ENCODE data around the gene CLTCL1.
"Not testable (repeated sequence)": the region's sequence is repeated elsewhere in the genome, so short reads cannot be mapped to it uniquely, and the experiment has no call there.

Gene CLTCL1

GRCh38 chr22:19291580-19292457 is at the start of gene CLTCL1:
CLTCL1 (minus strand) TSS chr22:19291719; CDS start chr22:19291641, 78 bp downstream.
- DNase-seq (ENCODE audit: low spot score), result peak; percentile 64

GRCh38 chr22:19337137-19337536 is 45.6 kb upstream of the CLTCL1 start:
- DNase-seq (ENCODE audit: low spot score), result no peak

- no peak for DNase-seq (ENCODE audit: low spot score)
Measured at GRCh38 chr22:19336133-19337075, 44.9 kb upstream of the CLTCL1 start.

- DNase-seq (ENCODE audit: low spot score), result no peak
Measured at GRCh38 chr22:19331975-19332374, 40.5 kb upstream of the CLTCL1 start.

GRCh38 chr22:19331474-19331873 is 40.0 kb upstream of the CLTCL1 start:
- DNase-seq (ENCODE audit: low spot score), result no peak

- DNase-seq (ENCODE audit: low spot score), result no peak
Measured at GRCh38 chr22:19330865-19331418, 39.4 kb upstream of the CLTCL1 start.

GRCh38 chr22:19330205-19330604 is 38.7 kb upstream of the CLTCL1 start:
- not testable (repeated sequence) for DNase-seq (ENCODE audit: low spot score)

- no peak for DNase-seq (ENCODE audit: low spot score)
Measured at GRCh38 chr22:19329454-19329853, 37.9 kb upstream of the CLTCL1 start.

- no peak for DNase-seq (ENCODE audit: low spot score)
Measured at GRCh38 chr22:19325296-19325948, 33.9 kb upstream of the CLTCL1 start.

- not testable (repeated sequence) for DNase-seq (ENCODE audit: low spot score)
Measured at GRCh38 chr22:19323420-19323819, 31.9 kb upstream of the CLTCL1 start.

GRCh38 chr22:19321757-19322156 is 30.2 kb upstream of the CLTCL1 start:
- no peak for DNase-seq (ENCODE audit: low spot score)

- not testable (repeated sequence) for DNase-seq (ENCODE audit: low spot score)
Measured at GRCh38 chr22:19320136-19320535, 28.6 kb upstream of the CLTCL1 start.

- no peak for DNase-seq (ENCODE audit: low spot score)
Measured at GRCh38 chr22:19319281-19319680, 27.8 kb upstream of the CLTCL1 start.

- DNase-seq (ENCODE audit: low spot score), result no peak
Measured at GRCh38 chr22:19317865-19318264, 26.3 kb upstream of the CLTCL1 start.

GRCh38 chr22:19307872-19308271 is 16.4 kb upstream of the CLTCL1 start:
- DNase-seq (ENCODE audit: low spot score), result no peak

- not testable (repeated sequence) for DNase-seq (ENCODE audit: low spot score)
Measured at GRCh38 chr22:19306535-19306934, 15.0 kb upstream of the CLTCL1 start.

GRCh38 chr22:19304547-19304946 is 13.0 kb upstream of the CLTCL1 start:
- no peak for DNase-seq (ENCODE audit: low spot score)

- DNase-seq (ENCODE audit: low spot score), result no peak
Measured at GRCh38 chr22:19303785-19304184, 12.3 kb upstream of the CLTCL1 start.

GRCh38 chr22:19295733-19296132 is 4.2 kb upstream of the CLTCL1 start:
- DNase-seq (ENCODE audit: low spot score), result no peak

GRCh38 chr22:19292458-19293230 is 1.1 kb upstream of the CLTCL1 start:
- no peak for DNase-seq (ENCODE audit: low spot score)

GRCh38 chr22:19291218-19291579 is 320 bp downstream of the CLTCL1 start:
- no peak for DNase-seq (ENCODE audit: low spot score)
